ENCODE data around the gene AGPAT1.
"Not testable (repeated sequence)": the region's sequence is repeated elsewhere in the genome, so short reads cannot be mapped to it uniquely, and the experiment has no call there.

AGPAT1 gene

DNA sequence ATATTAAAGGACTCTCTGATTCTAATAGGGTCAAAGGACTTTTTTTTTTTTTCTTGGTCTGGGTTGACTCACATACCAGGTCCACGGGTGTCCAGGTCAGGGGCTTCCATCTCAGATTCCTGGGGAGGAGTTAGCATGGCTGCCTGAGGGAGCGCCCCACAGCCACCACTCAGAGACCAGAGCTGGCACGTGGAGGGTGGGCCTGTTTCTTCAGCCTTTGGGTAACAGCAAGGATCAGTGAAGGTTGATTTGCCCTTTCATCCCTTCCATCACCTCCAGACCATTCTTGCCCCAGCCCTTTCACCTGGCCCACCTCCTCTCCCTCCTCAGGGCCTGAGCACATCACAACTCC is 22.4 kb upstream of the AGPAT1 start:
- DNase-seq: no peak

DNA sequence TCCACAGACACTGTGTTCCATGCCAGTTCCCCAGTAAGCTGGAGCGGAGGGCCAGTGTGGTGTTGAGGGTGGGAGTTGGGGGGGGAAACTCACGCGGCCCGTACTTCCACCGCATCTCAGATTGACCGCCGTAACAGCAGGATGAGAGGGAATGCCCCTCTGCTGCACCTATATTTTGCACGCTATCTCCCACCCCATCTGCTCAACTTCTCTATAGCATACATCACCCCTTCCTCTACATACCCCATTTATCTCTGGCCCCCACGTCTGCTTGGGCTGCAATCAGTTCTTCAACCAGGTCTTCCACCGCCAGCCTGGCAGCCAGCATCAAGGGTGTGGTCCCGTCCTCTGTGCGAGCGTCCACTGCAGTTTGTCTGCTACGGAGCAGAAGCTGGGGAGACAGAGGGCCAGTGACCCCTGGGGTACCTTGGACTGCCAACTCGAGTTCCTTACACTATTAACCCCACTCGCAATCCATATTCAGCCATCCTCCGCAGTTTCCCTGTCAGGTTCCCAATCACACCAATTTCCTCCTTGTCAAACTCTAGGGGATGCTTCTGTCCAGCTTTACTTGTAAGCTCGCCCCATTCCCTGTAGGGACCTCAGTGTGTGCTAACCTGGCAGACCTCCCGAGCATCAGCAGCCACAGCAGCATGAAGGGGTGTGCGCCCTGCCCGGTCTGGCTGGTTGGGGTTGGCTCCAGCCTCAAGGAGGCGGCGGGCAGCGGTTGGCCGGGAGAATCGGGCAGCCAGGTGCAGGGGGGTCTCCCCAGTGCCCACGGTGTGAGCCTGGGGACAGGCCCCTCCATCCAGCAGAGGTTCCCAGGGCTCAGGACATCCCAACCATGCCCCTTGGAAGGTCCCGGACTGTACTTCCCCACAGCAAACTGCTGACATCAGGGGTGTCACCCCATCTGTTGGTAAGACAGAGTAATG is 21.1 kb upstream of the AGPAT1 start:
- DNase-seq: peak; percentile 32

GRCh38 chr6:32195902-32196681 is 20.2 kb upstream of the AGPAT1 start:
- peak; percentile 79 for DNase-seq

DNA sequence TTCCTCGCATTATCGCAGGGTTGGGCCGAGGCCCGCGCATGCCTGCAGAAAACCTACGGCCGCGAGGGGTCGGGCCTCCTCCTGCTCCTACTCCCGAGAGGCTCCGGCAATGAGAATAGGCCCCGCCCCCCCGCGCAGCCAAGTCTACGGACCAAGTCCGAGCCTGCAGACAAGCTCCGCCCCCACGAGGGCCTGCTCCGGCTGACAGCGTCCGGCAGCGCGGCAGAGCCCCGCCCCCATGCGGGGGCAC is 19.7 kb upstream of the AGPAT1 start:
- peak; percentile 100 for DNase-seq

DNA sequence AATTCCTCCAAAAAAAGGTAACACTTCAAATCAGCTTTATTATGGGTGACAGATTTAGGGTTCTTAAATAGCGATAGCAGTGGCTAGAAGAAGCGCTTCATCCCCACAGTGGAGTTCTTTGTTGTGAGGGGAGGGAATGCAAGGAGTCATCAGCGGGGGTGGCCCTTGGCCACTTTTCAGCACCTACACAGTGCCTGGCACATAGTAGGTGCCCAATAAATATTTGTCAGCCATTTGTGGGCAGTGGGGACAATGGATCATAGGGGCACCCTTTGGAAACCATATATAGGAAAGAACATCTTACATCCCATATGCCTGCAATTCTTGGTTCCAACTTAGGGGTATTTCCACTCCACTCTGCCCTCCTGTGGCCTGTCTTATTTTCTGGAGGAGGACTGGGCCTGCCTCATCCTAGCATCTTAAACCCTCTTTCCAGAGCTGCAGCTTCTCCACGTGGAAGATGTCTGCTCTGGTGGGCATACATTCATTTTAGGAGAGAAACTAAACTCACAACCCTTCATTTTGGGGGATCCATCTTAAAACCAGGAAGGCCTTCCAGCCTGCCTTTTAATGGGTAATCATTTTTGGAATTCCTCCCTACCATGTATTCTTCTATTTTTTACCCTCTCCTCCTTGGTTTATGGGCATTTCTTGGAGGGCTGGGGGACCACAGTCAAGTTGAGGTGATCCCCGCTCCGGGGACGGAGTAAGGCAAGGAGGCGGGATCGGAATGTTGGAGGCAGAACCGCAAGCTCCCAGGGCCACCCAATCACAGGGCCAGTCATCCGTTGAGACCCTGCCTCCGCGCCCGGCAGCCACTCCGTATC is 19.2 kb upstream of the AGPAT1 start:
- peak; percentile 52 for DNase-seq

- no peak for DNase-seq
Measured at GRCh38 chr6:32194388-32194787, 18.5 kb upstream of the AGPAT1 start.

DNA sequence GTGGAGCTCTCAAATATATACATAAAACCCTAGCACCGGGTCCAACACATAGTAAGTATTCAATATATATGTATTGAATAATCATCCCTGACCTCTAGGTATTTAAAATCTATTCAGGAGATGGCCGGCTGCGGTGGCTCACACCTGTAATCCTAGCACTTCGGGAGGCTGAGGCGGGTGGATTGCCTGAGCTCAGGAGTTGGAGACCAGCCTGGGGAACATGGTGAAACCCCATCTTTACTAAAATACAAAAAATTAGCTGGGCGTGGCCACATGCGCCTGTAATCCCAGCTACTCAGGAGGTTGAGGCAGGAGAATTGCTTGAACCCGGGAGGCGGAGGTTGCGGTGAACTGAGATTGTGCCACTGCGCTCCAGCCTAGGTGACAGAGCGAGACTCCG is 17.2 kb upstream of the AGPAT1 start:
- not testable (repeated sequence) for DNase-seq

- peak; percentile 64 for DNase-seq
Measured at GRCh38 chr6:32192608-32193039, 16.7 kb upstream of the AGPAT1 start, which contains the start of gene GPSM3. Gene GPSM3 (minus strand): TSS chr6:32192643. CDS start chr6:32192513, 130 bp downstream.

GRCh38 chr6:32191696-32192607 is 16.1 kb upstream of the AGPAT1 start:
- peak; percentile 68 for DNase-seq

DNA sequence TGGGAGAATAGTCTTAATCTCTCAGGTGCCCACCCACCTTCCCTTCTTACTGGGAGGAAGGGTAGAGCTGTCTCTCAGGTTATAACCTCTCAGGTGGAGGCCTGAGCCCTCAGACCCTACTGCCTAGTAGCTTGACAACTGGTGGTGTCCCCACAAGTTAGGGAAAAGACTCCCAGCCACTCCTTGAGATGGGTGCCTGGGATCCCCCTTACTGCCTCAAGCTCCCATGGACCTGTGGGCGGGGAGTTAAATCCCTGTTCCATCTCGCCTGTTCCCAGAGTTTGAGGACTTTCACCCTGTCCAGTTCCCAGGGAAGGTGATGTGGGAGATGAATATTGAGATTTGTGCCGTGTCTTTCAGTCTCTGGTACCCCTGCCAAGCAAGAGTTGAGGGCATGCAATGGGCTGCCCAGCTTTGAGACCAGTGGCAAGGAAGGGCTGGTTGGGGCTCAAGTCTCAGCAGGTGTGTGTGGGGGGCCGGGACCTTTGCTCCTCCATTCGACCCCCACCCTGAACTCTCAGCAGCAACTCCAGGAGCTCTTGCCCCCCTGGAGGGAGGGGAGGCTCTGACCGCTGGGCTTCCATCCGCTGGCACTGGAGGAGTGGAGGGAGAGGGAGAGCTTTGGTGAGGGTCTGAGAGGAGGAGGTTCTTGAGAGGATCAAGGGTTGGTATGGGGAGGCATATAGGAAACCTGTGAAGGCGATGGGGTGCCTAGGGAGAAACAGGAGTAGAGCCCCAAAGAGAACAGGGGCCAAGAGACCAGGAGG is 15.2 kb upstream of the AGPAT1 start:
- peak; percentile 21 for DNase-seq

DNA sequence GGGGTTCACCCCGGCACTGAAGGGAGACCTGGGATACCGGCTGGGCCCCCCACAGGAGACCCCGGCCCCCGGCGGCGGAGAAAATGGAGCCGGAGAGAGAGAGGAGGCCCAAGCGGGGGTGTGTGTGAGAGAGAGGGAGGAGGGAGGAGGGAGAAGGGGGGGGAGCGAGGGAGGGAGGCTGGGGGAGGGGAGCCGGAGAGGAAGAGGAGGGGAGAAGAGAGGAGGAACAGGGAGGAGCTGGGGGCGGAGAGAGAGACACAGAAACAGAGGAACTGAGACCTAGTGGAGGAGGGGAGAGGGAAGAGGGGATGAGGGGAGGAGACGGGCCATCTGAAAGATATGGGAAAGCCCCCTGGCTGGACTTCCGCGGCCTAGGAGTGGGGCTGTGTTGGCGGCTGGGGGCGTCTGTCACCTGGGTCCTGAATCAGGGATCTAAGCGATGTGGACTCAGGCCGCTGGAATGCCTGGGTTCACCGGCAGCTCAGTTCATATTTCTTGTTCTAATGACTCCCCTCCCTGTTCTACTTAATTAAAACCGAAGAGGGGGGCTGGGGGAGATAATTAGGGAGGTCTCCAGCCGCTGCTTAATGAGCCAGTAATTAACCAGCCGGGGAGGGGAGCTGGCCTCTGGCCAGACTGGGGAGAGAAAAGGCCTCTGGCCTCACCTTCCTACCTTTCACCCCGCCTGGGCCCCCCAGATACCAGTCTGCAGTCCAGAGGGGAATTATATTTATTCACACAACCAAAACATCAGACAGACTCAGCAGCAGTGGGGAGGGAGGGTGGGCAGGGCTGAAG is 14.4 kb upstream of the AGPAT1 start, which contains the start of gene PBX2:
TSS of gene PBX2 (minus strand) at position 149 of the 798 bp plus-strand sequence. CDS start 287 bp downstream, outside the sequence.
- peak; percentile 92 for DNase-seq

DNA sequence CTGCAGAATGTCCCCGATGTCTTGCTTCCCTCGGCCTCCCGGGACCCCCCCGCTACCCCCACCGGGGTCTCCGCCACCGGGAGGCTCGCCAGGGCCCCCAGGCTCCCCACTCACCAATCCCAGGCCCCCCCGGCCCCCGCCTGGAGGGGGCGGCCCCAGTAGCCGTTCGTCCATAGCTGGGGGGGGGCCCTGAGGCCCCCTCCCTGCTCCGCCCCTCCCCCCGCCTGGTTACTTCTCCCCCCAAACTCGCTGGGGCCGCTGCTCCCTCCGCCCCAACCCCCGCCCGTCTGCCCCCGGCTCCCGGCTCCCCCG is 13.8 kb upstream of the AGPAT1 start:
- DNase-seq: no peak

DNA sequence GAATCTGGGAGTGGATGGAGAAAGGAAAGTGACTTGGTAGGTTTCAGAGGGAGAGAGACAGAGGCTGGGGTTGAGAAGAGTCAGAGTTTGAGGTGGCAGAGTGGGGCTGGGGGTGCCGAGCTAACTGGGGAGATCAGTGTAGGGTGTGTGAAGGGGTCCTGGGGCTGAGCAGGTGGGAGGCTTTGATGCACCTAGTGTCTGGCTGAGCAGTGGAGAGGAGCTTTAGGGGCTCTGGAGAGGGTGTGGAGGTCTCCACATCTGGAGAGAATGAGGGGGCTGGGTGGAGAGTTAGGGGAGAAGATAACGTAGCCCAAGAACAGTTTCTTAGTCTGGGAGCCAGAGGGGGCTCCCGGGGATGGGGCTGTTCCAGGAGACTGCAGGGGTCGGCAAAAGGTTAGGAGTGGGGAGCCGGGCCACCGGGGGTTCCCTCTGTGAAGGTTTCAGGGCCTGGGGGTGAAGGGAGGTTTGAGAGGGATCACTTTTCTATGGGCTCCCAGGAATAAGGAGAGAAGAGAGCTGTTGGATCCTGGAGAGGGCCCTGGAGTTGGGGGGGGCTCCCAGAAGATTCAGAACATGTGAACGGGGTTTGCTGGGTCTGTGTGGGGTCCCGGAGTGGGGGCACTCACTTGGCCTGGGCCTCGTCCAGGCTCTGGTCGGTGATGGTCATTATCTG is 13.3 kb upstream of the AGPAT1 start:
- DNase-seq: no peak

GRCh38 chr6:32188381-32189068 is 12.6 kb upstream of the AGPAT1 start:
- no peak for DNase-seq

DNA sequence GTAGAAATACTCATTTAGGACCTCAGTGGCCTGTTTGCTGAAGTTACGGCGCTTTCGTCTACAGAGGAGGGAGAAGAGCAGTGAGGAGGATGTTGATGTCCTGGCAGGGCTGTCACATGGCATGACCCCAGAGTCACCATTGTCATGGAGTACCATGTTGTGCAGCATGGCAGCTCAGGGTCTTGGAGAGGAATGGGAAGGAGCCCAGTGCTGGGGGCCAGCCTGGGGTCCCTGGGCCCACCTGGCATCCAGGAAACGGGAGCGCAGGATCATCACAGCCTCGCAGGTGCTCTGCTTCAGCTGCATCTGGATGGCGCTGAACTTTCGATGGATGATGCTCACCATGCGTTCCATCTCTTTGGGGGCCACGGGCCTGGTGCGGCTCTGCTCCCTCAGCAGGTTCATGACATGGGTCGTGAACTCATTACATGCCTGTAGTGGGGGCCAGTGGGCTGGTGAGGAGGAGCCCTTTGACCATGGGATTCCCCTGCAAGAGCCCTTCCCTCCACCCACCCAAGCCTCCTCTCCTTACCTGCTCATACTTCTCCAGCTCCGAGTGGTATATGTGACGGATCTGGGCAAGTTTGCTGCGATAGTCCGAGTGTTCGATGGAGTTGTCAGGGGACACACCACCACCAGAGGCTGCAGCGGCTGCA is 12.0 kb upstream of the AGPAT1 start:
- not testable (repeated sequence) for DNase-seq

DNA sequence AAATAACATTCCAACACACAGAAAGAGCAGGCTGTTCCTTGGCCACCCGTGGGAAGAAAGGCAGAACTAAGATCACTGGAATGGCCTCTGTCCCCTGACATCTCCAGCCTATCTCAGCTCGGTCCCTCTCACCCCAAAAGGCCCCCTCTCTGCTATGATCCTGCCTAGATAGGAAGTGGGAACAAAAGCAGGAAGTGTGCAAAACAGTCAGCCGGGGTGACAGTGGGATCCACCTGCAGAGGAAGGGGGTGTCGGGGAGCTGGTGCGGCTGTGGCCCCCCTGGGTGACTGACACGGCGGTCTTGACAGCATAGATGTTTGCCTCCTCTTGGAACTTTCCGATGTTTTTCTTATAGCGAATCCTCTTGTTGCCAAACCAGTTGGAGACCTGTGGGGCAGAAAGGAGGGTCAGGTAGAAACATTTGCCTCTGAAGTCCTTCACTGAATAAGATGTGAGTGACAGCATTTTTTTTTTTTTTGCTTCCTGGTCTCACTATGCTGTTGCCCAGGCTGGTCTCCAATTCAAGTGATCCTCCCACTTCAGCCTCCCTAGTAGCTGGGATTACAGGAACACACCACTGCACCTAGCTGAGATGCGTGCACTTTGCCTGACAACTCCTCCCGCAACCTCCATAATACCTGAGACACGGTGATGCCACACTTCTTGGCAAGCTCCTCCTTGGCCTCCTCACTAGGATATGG is 11.3 kb upstream of the AGPAT1 start:
- peak; percentile 19 for DNase-seq

GRCh38 chr6:32186151-32186840 is 10.4 kb upstream of the AGPAT1 start:
- not testable (repeated sequence) for DNase-seq

All from CD4-positive, alpha-beta T cell treated with Interleukin-21 for 1 hour (primary cell).